ENCODE data around the gene UCN.
"Not testable (repeated sequence)": the region's sequence is repeated elsewhere in the genome, so short reads cannot be mapped to it uniquely, and the experiment has no call there.

Gene UCN

GRCh38 chr2:27308359-27308881 lies at the start of gene UCN:
Gene UCN, minus strand, starts transcription at chr2:27308445. Its CDS starts 550 bp downstream, at chr2:27307895.
- DNase-seq, result no peak

GRCh38 chr2:27356382-27357181 lies 48.3 kb upstream of the UCN start, which contains the start of gene GTF3C2:
Gene GTF3C2, minus strand, starts transcription at chr2:27356764. Its CDS starts 13,210 bp downstream, at chr2:27343554.
- DNase-seq, result peak; percentile 93

- no peak for DNase-seq
These were observed 47.8 kb upstream of the UCN start for GRCh38 chr2:27356056-27356381.

- DNase-seq, result no peak
These were observed 46.3 kb upstream of the UCN start for GRCh38 chr2:27354597-27354927.

GRCh38 chr2:27353762-27354596 lies 45.7 kb upstream of the UCN start:
- no peak for DNase-seq

GRCh38 chr2:27353386-27353761 lies 45.1 kb upstream of the UCN start:
- DNase-seq, result not testable (repeated sequence)

GRCh38 chr2:27351802-27352598 lies 43.8 kb upstream of the UCN start:
- DNase-seq, result no peak

GRCh38 chr2:27350106-27350693 lies 42.0 kb upstream of the UCN start:
- DNase-seq, result no peak

- no peak for DNase-seq
These were observed 39.4 kb upstream of the UCN start for GRCh38 chr2:27347641-27348040.

- DNase-seq, result no peak
These were observed 27.9 kb upstream of the UCN start for GRCh38 chr2:27336173-27336572.

- no peak for DNase-seq
These were observed 27.1 kb upstream of the UCN start for GRCh38 chr2:27335311-27335710.

GRCh38 chr2:27324720-27325119 lies 16.5 kb upstream of the UCN start:
- DNase-seq, result no peak

- DNase-seq, result no peak
These were observed 15.5 kb upstream of the UCN start for GRCh38 chr2:27323596-27324285.

GRCh38 chr2:27322766-27323595 lies 14.7 kb upstream of the UCN start, which contains the start of gene MPV17:
Gene MPV17, minus strand, starts transcription at chr2:27323097. Its CDS starts 580 bp downstream, at chr2:27322517.
- DNase-seq, result peak; percentile 91

- DNase-seq, result peak; percentile 63
These were observed 14.1 kb upstream of the UCN start for GRCh38 chr2:27322301-27322765.

- DNase-seq, result no peak
These were observed 12.8 kb upstream of the UCN start for GRCh38 chr2:27320958-27321543.

GRCh38 chr2:27319839-27320238 lies 11.6 kb upstream of the UCN start:
- DNase-seq, result not testable (repeated sequence)

GRCh38 chr2:27316655-27317412 lies 8.6 kb upstream of the UCN start:
- DNase-seq, result no peak

GRCh38 chr2:27315122-27315521 lies 6.9 kb upstream of the UCN start:
- no peak for DNase-seq

- no peak for DNase-seq
These were observed 6.5 kb upstream of the UCN start for GRCh38 chr2:27314709-27315108.

All from activated CD8-positive, alpha-beta memory T cell treated with anti-CD3 and anti-CD28 coated beads, Interleukin-2, amount 50 U/mL, for 48 hours (primary cell).